NK-92 (cell line): Measurements from ENCODE around the gene LRMDA.
"Not testable (repeated sequence)": the region's sequence is repeated elsewhere in the genome, so short reads cannot be mapped to it uniquely, and the experiment has no call there.

Source experiments
- DNase-seq: peaks from one replicate; lab custom pipeline; 2025; ENCODE audit not compliant: unreplicated experiment; lab: John Stamatoyannopoulos, UW

Gene LRMDA

GRCh38 chr10:76052682-76053503 lies 621.5 kb downstream of the LRMDA start:
- DNase-seq = no peak

DNA sequence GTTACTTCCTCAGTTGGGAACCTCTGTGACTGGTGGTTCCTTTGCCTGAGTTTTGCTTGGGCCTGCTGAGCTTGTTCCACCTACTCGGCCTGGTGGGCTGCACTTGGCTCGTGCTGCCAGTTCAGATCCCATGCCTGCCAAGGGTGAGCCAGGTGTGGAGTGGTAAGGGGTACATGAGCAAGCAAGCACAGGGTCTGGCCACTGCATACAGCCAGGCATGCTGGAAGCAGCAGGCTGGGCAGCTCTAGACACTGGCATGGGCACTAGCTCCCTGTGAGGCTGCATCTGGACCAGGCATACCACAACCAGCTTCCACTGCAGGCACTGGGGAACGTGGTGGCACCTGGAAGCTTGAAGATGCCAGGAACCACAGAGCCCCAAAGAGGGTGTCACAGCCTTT lies 624.0 kb downstream of the LRMDA start:
- no peak for DNase-seq

- no peak for DNase-seq
Observed at GRCh38 chr10:76055963-76056362, 624.5 kb downstream of the LRMDA start.

DNA sequence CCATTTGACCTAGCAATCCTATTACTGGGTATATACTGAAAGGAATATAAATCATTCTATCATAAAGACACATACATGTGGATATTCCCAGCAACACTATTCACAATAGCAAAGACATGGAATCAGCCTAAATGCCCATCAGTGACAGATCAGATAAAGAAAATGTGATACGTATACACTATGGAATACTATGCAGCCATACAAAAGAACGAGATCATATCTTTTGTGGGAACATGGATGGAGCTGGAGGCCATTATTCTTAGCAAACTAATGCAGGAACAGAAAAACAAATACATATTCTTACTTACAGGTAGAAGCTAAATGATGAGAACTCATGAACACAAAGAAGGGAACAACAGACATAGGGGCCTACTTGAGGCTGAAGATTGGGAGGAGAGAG lies 629.6 kb downstream of the LRMDA start:
- DNase-seq = not testable (repeated sequence)

DNA sequence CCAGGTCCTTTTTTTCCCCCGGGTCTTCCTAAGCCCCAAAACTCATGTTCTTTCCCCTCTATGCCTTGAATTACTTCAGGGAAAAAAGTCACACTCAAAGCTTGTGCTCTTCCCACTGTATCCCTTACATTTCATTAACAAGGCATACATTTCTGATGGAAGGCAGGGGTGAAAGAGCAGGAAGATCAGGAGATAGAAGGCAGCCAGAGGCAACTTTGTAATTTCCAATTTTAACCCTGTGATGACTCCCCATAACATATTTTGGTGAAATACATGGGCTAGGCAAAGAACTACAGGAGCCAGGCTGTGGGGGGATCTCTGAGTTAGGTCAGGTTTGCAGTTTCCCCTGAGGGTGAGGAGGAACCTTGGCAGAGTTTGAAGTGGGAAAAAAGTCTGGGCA lies 635.0 kb downstream of the LRMDA start:
- DNase-seq = no peak

GRCh38 chr10:76067447-76067846 lies 636.0 kb downstream of the LRMDA start:
- DNase-seq = no peak

- DNase-seq = no peak
Observed at GRCh38 chr10:76068856-76069255, 637.4 kb downstream of the LRMDA start.

DNA sequence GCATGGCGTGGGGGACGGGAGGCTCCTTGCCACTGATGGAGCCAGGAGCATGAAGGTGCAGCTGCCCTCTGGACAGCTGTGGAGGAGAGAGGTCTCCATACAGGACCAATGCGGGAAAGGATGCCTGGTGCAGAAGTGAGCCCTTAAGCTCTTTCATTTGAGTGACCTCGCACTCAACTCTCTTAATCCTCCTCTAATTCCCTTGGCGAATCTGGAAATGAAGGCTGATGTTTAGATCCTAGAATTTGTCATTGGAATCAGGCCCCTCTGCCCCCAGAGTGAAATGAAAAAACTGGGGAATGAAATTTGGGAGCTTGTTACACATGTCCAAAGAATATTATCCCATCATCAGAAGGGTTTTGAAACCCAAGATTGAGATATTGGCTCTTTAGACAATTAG lies 639.5 kb downstream of the LRMDA start:
- no peak for DNase-seq

- no peak for DNase-seq
Observed at GRCh38 chr10:76071653-76072365, 640.4 kb downstream of the LRMDA start.

GRCh38 chr10:76072384-76072783 lies 641.0 kb downstream of the LRMDA start:
- DNase-seq = no peak

DNA sequence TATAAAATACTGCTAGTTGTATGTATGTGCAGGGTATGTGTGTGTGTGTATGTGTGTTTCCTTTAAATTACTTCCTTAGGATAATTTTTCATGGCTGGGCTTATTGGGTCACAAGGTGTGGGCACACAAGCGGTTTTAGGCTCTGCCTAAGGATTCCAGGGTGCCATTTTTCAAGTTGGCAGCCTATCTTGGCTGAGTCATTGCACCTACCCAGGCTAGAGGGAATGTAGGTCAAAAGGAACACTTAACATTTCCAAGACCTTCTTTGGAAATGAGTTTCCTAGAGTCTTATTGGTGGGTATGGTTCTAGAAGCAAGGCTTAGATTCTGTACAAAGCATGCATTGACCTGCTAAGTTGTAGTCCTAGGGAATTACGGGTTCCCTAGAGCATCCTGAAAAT lies 642.1 kb downstream of the LRMDA start:
- no peak for DNase-seq

GRCh38 chr10:76074659-76075058 lies 643.2 kb downstream of the LRMDA start:
- DNase-seq = no peak

DNA sequence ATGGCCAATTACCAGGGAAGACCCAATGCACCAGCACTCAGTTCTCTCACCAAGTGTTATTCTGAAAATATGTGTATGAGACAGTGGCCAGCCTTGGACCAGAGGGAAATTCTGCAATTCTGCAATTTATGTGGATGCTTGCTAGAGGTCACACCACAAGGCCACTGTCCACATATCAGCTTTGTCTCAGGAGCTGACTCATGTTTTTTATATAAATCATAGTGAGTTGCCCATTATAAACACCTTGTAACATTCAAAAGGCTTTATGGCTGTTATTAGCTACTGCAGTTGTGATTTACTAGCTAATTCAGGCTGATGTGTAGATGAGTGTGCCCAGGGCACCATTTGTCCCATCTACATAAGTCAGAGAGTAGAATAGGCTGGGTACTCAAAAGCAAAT lies 649.0 kb downstream of the LRMDA start:
- no peak for DNase-seq

DNA sequence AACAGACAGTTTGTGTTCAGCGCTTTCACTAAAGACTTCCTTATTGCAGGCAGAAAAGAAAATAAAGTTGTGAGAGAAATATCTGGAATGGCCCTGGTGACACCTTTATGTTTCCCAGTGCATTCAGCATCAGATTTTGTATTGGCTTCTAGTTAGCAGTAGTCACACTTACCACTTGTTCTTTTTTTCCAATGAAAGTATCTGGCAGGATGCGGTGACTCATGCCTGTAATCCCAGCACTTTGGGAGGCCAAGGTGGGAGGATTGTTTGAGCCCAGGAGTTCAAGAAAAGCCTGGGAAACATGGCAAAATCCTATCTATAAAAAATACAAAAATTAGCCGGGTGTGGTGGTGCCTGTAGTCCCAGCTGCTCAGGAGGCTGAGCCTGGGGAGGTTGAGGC lies 649.6 kb downstream of the LRMDA start:
- no peak for DNase-seq

- no peak for DNase-seq
Observed at GRCh38 chr10:76082232-76082631, 650.8 kb downstream of the LRMDA start.

DNA sequence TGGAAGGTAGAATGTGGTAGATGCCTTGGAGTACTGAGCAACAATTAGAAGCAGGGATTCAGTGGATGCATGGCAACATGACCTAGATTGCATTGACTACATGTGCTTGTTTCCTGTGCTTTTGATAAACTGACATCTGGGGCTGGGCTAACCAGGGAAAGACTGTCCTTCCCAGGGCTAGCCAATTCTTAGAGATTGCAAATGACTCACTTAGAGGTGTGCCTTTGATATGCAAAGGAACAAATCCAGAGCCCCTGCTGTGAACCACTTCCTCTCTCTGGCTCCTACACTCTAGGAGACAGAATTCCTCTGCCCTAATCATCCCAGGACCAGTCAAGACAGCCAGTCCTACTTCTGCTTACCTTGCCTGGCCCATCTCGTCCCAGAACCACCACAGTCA lies 651.5 kb downstream of the LRMDA start:
- no peak for DNase-seq

DNA sequence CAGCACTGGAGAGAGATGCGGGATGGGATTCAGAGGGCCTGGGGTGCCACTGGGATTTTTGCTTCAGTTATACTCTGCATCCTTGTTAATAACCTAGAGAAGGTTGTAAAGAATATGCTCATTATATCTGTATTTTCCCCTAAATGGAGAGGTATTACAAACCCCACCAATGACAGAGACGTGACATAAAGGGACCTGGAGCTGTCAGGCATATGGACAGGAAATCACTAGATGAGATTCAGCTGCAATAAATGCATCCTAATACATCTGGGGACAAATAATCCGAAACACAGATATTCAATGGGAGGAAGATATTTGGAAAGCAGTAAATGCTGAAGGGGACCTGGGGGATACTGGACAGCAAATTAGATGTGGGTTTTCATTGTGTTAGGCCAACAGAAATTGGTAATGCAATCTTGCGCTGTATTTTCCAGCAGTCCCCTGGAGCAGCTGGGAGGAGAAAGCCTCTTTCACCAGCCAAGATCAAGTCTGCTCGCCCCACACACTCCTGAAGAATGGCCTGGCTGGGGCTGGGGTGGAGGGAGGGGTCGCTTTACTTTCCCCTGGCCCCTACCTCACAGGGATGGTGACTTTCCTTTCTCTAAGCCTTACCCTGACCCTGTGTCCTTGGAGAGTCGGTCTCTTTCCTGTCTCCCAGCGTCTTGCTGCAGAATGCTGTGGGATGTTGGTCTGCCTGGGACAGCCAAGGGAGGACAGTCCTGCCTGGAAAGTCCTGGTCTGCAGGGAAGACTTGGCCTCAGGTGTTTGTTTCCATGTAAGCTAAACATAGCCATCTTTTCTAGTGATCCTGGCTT lies 653.8 kb downstream of the LRMDA start:
- no peak for DNase-seq

DNA sequence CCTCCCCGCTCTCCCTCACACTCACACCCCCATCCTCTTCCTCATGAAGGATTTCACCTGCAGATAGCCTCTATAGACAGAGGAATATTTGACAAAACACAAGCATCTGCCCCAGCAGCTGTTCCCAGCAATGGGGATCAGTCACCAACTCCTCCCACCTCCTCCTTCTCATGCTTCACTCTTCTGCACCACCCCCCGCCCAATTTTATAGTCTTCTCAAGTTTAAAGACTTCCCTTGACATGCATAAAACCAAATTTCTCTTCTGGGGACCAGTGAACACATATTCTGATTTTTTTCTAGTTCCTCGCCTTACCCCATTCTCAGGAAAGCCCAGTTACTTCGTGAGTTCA lies 654.4 kb downstream of the LRMDA start:
- DNase-seq = no peak

DNA sequence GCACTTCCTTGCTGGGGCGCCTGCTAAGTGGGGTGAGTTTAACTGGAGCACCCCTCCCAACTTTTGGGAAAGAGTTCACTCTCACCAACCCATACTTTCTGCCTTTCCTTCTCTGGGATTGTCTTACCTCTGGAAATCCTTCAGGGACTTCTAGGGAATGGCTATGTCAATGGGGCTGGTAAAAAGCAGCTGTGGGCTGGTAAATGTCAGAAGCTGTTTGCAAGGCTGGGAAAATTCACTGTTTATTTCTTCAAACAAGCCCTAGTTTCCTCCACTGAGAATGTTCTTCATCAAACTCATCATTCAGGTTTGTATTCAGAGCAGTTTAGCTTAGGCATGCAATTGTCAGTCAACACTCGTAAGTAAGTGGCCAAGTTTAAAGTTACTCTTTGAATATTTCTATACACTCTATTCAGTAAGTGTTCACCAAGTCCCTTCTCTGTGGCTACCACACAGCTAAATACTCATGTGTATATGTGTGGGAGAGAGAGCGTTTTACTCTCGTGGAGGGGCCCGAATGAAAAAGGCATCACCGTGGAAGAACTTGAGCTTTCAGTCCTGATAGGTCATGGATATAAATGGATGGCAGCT lies 654.8 kb downstream of the LRMDA start:
- no peak for DNase-seq

DNA sequence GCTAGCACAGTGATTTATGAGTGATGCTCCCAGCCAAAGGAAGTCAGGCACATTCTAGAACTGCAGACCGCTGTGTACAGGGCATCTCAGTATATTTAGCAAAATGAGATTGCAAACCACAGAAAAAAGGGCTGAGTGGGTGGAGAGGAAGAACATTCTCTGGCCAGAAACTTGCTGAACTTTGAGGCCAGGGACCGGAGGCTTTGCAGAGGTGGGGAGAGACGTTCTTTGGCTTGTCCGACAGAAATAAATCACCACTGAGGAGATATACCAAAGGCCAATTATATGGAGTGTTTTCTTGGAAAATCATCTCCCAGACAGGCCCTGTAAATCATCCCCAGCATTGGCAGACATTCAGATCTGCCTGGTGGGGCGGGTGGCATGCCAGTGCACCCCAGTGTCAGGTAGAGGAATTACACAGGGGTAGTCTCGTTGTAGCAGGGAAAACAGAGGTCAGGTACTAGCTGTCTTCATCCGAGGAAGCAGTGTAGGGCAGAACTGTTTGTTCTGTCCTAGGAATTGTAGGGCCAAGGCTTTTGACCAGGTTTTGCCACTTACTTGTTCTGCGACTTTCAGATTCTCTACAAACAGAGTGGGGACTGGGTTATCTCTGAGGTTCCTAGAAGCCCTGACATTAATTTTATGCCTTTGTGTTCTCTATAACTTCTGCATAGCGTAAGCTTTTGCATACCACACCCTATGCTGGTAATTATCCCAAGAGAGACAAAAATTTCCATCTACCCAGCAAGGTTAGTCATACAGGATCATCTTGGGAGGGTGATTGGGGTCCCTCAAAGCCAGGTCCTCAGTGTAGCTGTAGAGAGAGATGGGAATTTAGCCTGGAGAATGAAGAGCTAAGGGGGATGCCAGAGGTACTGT lies 655.6 kb downstream of the LRMDA start:
- DNase-seq = no peak
